Stimulated activated CD4-positive, alpha-beta T cell treated with anti-CD3 and anti-CD28 coated beads, Interleukin-1b, Interleukin-23, amount 100 ng/mL, for 48 hours (primary cell): Measurements from ENCODE around the gene CASP10.
A peak's percentile ranks its signal among the peaks of the same experiment; 100 is the strongest.
"Not testable (repeated sequence)": the region's sequence is repeated elsewhere in the genome, so short reads cannot be mapped to it uniquely, and the experiment has no call there.

ENCODE experiments used
- DNase-seq: peaks from one replicate; pipeline ENCODE4 v3.0.0-alpha.2; 2020

The CASP10 gene

DNA sequence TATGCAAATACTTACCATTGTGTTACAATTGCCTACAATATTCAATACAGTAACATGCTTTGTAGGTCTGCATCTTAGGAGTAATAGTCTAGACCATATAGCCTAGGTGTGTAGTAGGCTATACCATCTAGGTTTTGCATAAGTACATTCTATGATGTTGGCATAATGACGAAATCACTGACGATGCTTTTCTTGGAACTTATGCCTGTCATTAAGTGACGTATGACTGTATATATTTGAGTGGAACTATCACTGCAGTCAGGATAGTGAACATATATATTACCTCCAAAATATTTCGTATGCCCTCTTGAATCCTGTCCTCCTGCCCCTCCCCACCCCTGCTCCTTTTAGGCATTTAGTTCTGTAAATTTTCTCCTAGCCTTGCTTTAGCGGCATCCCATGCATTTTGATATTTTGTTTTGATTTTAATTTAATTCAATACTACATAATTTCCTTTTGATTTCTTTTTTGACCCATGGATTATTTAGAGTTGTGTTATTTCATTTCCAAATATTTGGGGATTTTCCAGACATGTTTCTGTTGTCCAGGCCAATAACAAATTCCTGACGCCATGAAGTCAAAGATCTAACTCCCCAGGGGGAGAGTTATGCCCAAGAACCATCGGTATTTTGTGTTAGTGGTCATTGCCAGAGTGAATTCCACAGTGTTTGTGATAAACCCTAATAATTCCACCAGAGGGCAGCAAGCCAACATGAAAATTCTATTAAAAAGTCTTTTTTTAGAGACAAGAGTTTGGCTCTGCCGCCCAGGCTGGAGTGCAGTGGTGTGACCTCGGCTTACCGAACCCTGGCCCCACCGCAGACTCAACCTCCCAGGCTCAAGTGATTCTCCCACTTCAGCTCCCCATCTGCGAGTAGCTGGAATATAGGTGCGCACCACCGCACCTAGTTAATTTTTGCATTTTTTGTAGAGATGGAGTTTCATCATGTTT is 53.2 kb downstream of the CASP10 start:
- DNase-seq: peak; percentile 33

- no peak for DNase-seq
Observed at GRCh38 chr2:201237486-201238123, 54.7 kb downstream of the CASP10 start.

GRCh38 chr2:201239167-201239935 is 56.4 kb downstream of the CASP10 start:
- DNase-seq: not testable (repeated sequence)

- no peak for DNase-seq
Observed at GRCh38 chr2:201242571-201243277, 59.8 kb downstream of the CASP10 start.

- DNase-seq: no peak
Observed at GRCh38 chr2:201244829-201245228, 61.9 kb downstream of the CASP10 start.

DNA sequence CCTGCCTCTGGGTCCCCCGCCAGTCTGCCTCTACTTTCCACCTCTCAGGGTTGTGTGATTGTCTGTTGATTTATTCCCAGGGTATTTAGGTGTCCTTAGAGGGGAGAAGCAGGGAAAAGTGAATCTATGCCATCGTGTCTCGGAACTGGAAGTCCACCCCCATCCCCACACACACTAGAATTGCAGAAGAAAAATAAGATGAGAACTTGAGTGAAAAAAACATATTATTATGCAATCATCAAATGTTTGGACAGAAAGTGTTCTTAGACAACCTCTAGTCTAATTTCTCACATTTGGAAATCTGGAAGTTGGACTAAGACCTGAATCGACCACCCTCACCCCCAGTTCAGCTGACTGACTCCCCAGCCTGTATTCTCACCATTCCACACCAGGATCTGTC is 63.3 kb downstream of the CASP10 start:
- DNase-seq: no peak

- no peak for DNase-seq
Observed at GRCh38 chr2:201248288-201248844, 65.4 kb downstream of the CASP10 start.

DNA sequence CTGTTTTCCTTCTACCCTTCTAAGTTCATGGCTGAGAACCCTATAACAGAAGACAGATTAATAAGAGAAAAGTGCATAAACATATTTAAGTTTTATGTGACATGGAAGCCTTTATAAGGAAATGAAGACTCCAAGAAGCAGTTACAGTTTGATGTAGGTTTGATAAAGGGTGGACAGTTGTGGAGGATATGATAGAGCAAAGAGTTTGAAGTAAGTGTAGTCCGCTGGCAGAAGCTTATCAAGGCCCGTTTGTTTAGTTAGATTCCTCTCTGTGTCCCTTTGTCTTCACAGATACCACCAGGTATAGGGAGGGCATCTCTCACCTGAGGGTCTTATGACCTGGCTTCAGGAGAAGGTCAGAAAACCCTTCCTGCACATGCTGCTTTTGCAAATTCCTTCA is 66.9 kb downstream of the CASP10 start:
- DNase-seq: no peak

DNA sequence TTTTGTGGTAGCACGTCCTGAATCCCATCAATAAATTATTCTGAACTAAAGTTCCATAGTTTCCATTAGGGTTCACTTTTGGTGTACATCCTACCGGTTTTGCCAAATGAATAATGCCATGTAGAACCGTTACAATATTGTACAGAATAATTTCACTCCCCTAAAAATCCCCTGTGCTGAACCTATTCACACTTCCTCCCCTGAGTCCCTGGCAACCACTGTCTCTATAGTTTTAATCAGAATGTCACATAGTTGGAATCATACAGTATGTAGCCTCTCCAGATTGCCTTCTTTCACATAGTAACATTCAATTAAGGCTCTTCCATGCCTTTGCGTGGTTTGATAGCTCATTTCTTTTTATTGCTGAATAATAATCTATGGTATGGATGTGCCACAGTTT is 67.8 kb downstream of the CASP10 start:
- DNase-seq: no peak

GRCh38 chr2:201254081-201254730 is 71.3 kb downstream of the CASP10 start:
- no peak for DNase-seq

DNA sequence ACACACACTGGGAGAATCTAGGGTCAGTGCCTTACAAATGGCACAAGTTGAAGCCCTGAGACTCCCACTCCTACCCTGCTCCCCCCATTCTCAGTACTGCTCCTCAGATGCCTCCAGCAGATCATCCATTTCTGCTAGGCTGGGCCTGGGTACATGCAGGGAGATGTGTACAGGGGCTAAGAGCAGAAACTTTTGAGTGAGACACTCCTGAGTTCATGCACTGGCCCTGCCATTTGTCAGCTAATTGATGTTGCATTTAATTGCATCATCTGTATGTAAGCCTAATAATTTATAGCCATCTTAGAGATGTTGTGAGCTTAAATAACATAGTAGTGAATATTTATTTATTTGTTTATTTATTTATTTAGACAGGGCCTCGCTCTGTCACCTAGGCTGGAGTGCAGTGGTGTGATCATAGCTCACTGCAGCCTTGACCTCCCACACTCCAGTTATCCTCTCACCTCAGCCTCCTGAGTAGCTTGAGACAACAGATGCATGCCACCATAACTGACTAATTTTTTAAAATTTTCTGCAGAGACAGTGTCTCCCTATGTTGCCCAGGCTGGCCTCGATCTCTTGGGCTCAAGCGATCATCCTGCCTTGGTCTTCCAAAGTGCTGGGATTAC is 72.6 kb downstream of the CASP10 start:
- DNase-seq: no peak

GRCh38 chr2:201256082-201256481 is 73.1 kb downstream of the CASP10 start:
- no peak for DNase-seq

GRCh38 chr2:201257381-201257955 is 74.5 kb downstream of the CASP10 start:
- DNase-seq: peak; percentile 43

GRCh38 chr2:201257956-201258665 is 75.2 kb downstream of the CASP10 start:
- DNase-seq: peak; percentile 94

GRCh38 chr2:201258666-201259615 is 76.0 kb downstream of the CASP10 start:
- DNase-seq: no peak

DNA sequence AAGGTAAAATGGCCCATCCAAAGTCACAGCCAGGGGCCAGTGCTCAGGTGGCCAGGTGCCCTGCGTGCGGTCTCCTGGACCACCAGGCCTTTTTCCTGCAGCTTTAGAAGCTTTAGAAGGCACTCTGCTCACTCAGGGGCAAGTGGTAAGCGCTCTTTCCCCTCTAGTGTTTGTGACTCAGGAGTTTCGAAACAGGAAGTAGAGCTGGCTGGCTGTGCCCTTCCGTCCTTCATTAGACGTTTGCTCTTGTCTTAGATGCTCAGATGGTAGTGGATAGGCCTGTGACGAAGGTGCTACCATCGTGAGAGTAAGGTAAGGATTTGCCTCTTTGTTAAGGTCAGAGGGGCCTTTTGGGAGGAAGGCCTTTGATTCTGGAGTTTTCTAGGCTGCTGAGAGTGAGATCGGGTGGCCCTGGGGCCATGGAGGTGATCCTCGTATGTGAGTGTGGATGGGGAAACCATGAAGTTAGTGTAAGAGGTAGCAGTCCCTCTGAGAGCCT is 77.4 kb downstream of the CASP10 start, which contains the start of gene CASP8:
TSS of gene CASP8 (plus strand) at position 235 of the 499 bp plus-strand sequence. CDS start 5,951 bp downstream, outside the sequence.
- peak; percentile 69 for DNase-seq

DNA sequence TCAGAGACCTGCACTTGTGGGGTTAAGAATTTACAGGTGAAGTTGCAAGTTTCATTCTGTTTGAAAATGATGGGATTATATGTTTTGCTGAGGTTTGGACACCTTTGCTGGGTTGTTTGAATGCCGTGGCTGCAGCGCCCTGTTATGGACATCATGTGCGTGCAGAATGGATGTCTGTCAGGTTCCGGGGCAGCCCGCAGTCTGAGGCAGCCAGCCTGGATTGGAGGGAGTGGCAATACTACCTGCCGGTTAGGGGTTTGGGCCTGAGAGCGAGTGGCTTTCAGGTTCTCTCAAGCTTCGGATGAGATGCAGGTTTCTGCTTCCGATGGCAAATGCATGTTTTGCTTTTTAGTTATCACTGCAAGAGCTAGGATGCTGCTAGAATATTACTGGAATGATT is 78.5 kb downstream of the CASP10 start:
- DNase-seq: peak; percentile 67

DNA sequence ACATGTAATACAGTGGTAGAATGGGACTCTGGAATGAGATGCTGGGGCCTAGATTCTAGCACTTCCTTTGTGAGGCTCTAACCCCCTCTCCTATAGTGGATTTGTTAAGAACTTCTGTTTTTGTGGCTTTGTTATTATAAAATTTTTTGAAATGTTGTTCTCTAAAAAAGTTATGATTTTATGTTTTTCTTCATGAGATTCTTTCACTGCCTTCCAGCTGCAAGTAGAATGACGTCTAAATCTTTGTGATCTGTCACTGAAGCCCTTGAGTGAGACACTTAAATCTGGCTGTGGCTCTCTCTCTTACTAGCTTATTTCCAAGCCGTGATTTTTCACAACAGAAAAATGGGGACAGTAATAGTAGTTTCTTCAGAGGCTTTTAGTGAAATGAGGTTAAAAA is 79.0 kb downstream of the CASP10 start:
- no peak for DNase-seq

DNA sequence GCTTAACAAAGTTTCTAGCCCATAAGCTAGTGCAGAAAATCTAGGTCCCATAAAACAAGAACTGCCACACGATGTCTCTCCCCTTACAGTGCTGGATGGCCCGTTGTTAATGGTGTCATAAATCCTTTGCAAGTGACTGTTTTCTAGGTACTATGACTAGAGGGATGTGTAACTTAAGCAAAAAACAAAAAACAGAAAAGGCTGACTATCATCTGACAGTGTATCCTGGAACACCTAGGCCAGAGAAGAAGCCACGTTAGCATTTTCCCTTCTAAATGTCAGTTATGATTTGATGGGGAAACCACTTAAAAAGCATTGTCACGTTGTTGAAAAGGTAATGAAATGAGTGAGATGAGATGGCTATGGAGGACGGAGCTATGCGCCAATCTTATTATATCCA is 79.8 kb downstream of the CASP10 start:
- peak; percentile 45 for DNase-seq
